IPS-20b (cell line): Measurements from ENCODE around the gene OR2A7.
"Not testable (repeated sequence)": the region's sequence is repeated elsewhere in the genome, so short reads cannot be mapped to it uniquely, and the experiment has no call there.

Source experiments
- H3K27ac ChIP-seq: one replicate; pipeline ENCODE4 v1.5.1; 2013; ENCODE audit warnings: low read length
- H3K27me3 ChIP-seq: 2 replicates; pipeline ENCODE4 v1.6.1; 2013; ENCODE audit warnings: mild to moderate bottlenecking, low read length, inconsistent platforms; ENCODE audit not compliant: insufficient read depth
- H3K36me3 ChIP-seq: 2 replicates; pipeline ENCODE4 v1.6.1; 2013; ENCODE audit warnings: low read depth, mild to moderate bottlenecking, inconsistent platforms, low read length, moderate library complexity; ENCODE audit not compliant: insufficient read depth
- H3K4me1 ChIP-seq: 2 replicates; pipeline ENCODE4 v1.6.1; 2013; ENCODE audit warnings: mild to moderate bottlenecking, control low read depth, inconsistent platforms, low read length, moderate library complexity; ENCODE audit not compliant: insufficient read depth
- H3K4me3 ChIP-seq: 2 replicates; pipeline ENCODE4 v1.5.1; 2013; ENCODE audit warnings: mild to moderate bottlenecking, low read length, inconsistent platforms
- H3K9ac ChIP-seq: 2 replicates; pipeline ENCODE4 v1.6.1; 2013; ENCODE audit warnings: low read depth, mild to moderate bottlenecking, inconsistent platforms, low read length, moderate library complexity
- H3K9me3 ChIP-seq: 2 replicates; pipeline ENCODE4 v1.6.1; 2013; ENCODE audit warnings: mild to moderate bottlenecking, low read depth, low read length, inconsistent platforms; ENCODE audit not compliant: insufficient read depth

Gene OR2A7

DNA sequence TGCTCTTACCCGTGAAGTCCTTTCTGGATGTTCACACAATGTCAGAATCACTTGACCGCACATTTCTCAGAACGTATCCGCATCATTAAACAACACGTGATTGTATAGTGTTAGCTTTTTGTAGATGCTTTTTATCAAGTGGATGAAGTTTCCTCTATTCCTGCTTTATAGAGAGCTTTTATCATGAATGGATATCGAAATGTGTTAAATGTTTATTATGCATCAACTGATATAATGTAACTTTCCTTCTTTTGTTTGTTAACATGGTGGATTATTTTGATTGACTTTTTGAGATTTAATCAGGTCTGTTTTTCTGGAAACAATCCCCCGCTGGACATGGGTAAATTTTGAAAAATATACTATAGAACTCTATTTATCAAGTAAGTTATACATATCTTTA lies at the start of gene OR2A7:
Gene OR2A7, minus strand, starts transcription at position 101 of the 400 bp plus-strand sequence. CDS start 5,164 bp downstream, outside the sequence.
- not testable (repeated sequence) for H3K36me3 ChIP-seq, H3K9ac ChIP-seq, H3K4me1 ChIP-seq, H3K9me3 ChIP-seq, H3K27me3 ChIP-seq, H3K27ac ChIP-seq, H3K4me3 ChIP-seq

- H3K27me3 ChIP-seq, H3K4me1 ChIP-seq, H3K4me3 ChIP-seq, H3K9ac ChIP-seq, H3K27ac ChIP-seq, H3K9me3 ChIP-seq, H3K36me3 ChIP-seq: not testable (repeated sequence)
Measured at GRCh38 chr7:144311872-144312469, 47.4 kb upstream of the OR2A7 start, which contains the start of gene OR2A1. Gene OR2A1 (plus strand): TSS chr7:144312419. CDS start chr7:144318125, 5,706 bp downstream.

DNA sequence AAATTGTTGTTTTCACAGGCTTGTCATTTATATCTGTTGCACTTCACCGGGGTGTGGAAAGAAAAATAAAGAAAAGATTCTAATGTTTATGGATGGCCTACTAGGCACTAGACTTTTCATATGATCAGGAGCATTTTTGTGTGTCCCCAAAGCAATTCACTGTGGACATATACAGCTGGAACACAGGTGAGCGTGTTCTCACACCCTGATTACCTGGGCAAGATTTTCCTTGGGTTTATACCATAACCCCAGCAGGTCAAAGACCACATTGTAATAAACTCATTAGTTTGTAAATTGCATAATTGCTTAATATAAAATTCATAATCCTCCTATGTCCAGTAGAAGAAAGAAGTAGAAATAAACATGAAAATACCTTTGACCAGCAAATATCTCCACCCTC lies 46.6 kb upstream of the OR2A7 start:
- H3K27ac ChIP-seq: not testable (repeated sequence)

GRCh38 chr7:144309702-144310101 lies 45.1 kb upstream of the OR2A7 start:
- H3K4me1 ChIP-seq, H3K36me3 ChIP-seq, H3K9ac ChIP-seq, H3K27ac ChIP-seq, H3K27me3 ChIP-seq, H3K9me3 ChIP-seq, H3K4me3 ChIP-seq: not testable (repeated sequence)

More for the DNA sequence above, 46.6 kb upstream of the OR2A7 start:
- H3K9me3 ChIP-seq, H3K36me3 ChIP-seq, H3K9ac ChIP-seq, H3K27me3 ChIP-seq, H3K4me3 ChIP-seq, H3K4me1 ChIP-seq: not testable (repeated sequence)

DNA sequence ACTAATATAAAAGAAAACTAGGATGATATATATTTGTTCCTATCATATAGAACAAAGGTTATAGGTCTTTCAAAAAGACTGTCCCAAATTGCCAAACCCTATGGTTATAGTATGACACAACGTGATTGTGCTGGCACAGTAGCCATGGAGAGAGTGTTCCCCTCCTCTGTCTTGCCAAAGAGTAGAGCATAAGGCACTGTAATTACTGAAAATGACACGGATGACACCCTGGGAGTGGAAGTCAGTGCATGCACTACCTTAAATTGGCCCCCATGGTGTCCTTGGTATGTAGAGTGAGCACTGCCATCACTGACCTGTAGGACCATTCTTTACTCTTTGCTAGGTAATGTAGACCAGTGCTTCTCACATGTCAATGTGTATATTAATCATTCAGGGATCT lies 40.6 kb upstream of the OR2A7 start:
- H3K4me1 ChIP-seq, H3K36me3 ChIP-seq, H3K27me3 ChIP-seq, H3K9ac ChIP-seq, H3K9me3 ChIP-seq, H3K27ac ChIP-seq, H3K4me3 ChIP-seq: not testable (repeated sequence)

DNA sequence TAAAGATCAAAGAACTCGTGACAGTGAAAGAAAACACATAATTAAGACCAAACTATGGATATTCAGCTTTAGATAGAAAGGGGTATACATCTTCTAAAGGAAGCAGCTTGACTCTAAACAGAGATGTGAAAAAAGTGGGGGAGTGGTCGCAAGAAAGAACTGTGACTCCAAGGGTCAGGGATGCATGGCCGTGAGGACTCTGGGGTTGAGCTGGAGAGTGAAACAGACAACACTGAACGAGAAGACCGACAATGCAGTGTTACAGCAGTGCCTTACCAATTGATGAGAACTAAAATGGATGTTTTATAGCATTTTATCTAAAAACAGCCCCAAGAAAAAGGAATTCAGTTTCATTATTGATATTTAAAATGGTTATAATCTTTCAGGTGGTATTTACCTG lies 39.0 kb upstream of the OR2A7 start:
- H3K9me3 ChIP-seq, H3K9ac ChIP-seq, H3K4me3 ChIP-seq, H3K36me3 ChIP-seq, H3K4me1 ChIP-seq, H3K27me3 ChIP-seq, H3K27ac ChIP-seq: not testable (repeated sequence)

- not testable (repeated sequence) for H3K36me3 ChIP-seq, H3K4me1 ChIP-seq
Measured at GRCh38 chr7:144302578-144303303, 38.1 kb upstream of the OR2A7 start.

GRCh38 chr7:144293794-144294499 lies 29.4 kb upstream of the OR2A7 start:
- not testable (repeated sequence) for H3K27ac ChIP-seq, H3K4me1 ChIP-seq, H3K4me3 ChIP-seq, H3K9ac ChIP-seq, H3K9me3 ChIP-seq, H3K27me3 ChIP-seq, H3K36me3 ChIP-seq

More at GRCh38 chr7:144302578-144303303, 38.1 kb upstream of the OR2A7 start:
- not testable (repeated sequence) for H3K27me3 ChIP-seq, H3K9me3 ChIP-seq, H3K4me3 ChIP-seq, H3K9ac ChIP-seq, H3K27ac ChIP-seq

- H3K9me3 ChIP-seq, H3K4me1 ChIP-seq, H3K27ac ChIP-seq, H3K9ac ChIP-seq, H3K4me3 ChIP-seq, H3K27me3 ChIP-seq, H3K36me3 ChIP-seq: not testable (repeated sequence)
Measured at GRCh38 chr7:144292384-144293161, 28.0 kb upstream of the OR2A7 start.

- not testable (repeated sequence) for H3K36me3 ChIP-seq, H3K9ac ChIP-seq
Measured at GRCh38 chr7:144291607-144292006, 27.0 kb upstream of the OR2A7 start.

GRCh38 chr7:144287171-144287784 lies 22.7 kb upstream of the OR2A7 start:
- H3K27me3 ChIP-seq, H3K4me3 ChIP-seq, H3K9me3 ChIP-seq, H3K27ac ChIP-seq, H3K9ac ChIP-seq, H3K4me1 ChIP-seq, H3K36me3 ChIP-seq: not testable (repeated sequence)

More at GRCh38 chr7:144291607-144292006, 27.0 kb upstream of the OR2A7 start:
- not testable (repeated sequence) for H3K9me3 ChIP-seq, H3K27ac ChIP-seq, H3K4me1 ChIP-seq, H3K27me3 ChIP-seq, H3K4me3 ChIP-seq
